ENCODE results near the gene TSPAN9.

TSPAN9 gene

DNA sequence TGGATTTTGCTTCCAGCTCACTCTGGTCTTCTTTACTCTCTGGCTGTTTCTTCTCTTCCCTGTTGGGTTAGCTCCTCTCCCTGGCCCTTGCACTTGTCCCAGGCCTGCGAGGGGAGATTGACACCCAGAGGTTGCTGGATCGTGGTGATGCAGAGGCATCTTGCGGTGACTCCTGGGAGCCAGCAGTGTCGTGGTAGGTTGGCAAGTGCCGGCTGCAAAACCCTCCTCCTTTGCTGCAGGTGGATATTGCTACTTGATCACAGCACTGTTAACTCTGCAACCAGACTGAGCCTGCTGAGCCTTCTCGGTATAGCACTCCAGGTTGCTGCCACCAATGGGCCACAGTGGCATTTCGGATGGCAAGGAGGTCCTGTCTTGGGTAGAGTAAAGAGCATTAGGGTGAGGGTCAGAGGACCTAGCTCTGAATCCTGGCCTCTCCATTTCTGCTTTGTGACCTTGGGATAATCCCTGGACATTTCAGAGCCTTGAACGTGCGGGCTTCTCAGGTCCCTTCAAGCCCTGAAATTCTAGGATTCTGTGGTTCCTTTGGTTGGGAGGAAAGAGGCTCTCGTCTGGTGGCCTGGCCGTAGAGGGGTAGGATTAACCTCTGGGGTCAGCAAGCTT is 87.4 kb downstream of the TSPAN9 start:
- DNase-seq (ENCODE audit: low spot score) = no peak

DNA sequence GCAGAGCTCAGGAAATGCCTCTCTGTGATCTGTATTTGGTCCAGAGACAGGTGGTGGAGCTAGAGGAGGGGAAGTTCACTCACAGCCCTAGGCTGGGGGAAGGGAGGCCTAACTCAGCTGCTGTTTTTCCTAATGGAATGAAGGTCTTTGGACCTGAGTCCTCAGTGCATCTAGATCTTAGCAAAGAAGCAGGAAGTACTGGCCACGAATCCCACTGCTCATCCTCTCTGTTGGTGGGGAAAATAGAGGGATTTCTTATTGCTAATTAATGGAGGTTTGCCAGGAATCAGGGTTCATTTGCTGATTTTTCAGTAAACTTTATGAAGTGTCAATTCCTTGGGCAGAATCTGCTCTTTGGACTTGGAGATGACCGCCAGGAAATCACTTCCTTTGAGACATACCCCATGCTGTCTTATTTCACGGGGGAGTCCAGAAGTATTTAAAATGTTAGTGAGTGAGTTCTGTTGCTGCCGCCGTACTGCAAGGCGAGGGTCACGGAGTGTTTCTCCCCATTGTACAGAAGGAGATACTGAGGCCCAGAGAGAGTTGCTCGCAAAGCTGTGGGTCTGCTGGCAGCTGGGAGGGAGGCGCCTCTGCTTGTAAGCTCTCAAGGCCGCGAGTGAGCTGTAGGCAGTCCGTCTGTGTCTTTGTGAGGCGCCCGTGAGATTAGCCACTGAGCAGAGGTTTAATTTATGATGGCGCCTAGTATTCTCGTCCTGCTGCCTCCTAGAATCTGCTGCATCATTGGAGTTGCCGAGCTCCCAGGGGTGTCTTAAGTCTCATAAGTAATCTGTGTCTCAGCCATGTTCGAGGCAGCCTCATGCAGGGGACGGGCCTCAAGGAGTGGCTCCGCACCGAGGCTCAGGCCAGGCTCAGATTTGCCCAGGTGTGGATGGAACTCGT is 88.2 kb downstream of the TSPAN9 start:
- no peak for DNase-seq (ENCODE audit: low spot score)

DNA sequence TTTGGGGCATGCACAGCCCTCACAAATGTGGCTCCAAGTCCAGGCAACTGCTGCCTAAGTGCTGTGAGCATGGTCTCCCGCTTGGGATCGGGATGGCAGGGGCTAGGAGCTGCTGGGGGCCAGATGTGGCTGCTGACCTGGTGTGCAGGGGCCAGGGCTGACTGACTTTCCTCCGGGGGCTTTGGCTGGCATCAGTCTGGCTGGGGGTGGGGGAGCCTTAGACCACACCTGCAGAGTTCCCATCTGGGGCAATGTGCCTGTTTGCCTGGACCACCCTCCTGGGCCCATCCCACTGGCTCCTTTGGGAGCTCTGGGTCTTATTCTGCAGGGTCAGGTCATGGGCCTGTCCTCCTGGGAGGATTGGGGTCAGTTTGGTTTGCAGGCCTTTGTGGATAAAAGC is 90.5 kb downstream of the TSPAN9 start:
- DNase-seq (ENCODE audit: low spot score) = no peak

DNA sequence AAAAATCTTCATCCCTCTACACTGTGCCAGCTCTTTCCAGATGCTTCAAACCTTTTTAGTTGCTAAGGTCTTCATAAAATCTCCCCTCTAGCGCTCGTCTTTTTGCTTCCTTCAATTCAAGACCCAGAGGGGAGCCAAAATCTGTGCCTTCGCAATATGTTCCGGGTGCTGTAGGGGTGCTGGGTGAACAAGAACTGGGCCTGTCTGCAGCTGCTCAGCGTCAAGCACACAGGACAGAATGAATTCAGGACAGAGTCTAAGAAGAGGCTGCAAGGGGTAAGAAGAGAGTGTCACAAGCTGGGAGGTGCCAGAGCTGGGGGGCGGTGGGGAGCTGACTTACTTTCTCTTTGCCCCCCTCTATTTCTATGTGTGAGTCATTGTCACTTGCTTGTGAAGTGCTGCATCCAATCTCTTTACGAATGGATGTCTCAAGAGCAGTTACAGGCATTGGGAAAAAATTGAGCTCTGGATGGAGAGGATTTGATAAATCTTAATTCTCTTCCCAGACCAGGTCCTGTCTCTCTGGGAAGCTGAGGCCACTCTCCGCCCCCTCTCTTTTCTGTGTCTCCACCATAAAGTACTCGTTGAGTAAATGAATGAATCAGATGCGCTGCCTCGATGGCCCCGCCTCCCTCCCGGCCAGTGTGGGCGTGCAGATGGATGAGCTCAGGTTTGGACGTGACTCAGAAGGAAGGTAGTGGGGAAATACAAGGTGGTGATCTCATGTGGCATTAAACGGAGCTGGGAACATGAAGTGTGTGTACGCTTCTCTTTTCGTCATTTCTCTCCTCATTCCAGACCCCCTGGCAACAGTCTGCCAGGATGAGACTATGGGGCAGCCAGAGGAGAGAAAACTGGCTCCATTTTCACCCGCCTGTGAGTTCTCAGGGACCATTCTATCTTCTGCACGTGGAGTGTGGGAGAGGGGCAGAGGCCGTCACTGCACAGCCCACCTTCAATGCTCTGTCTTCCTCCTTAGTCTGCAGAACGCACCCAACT is 91.3 kb downstream of the TSPAN9 start:
- no peak for DNase-seq (ENCODE audit: low spot score)

DNA sequence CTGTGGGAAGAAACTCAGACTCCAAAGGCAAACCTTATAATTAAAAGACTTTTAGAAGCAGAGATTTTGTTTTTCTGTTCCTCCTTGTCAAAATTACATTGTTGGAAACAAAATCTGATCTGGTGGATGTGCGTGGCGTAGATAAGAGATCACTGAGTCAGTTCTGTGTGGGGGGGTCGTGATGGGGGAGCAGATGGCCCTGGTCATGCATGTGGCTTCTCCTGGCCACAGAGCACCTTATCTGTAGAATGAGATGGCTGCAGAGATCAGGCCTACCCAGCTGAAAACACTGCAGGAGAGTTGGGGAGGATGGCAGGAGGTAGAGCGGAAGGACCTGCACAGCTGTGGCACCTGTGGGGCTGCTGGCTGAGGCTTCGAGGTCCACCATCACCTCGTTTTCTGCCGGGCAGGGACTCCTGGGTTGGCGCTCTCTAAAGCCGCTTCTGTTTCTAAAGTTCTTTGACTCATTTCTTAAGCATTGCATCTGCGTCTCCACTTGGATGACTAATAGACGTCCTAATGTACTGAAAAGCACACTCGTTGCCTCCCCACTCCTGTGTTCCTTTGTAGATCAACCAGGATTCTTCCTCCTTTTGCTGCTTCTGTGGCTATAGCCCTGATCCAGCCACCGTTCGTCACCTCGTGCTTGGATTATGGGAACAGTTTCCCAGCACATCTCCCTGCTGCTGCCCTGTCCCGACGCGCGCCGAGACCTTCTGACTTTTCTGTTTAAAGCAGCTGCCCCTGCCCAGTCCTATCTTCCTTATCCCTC is 93.4 kb downstream of the TSPAN9 start:
- no peak for DNase-seq (ENCODE audit: low spot score)

DNA sequence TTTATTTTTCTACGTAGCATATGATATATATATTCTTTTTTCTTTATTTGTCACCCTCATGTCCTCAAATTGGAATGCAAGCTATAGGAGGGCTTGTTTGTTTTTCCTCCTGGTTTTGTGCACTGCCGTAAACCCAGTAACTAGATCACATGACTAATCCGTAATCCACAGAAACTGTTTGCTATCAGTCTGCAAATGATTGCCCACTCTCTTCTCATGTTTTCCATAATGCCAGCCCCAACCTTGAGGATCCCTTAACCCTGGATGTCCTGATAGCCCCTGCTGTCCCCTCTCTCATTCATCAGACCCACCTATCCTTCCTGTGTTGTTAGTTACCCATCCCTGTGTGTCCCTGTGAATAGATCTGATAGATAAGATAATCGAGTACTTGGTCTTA is 94.0 kb downstream of the TSPAN9 start:
- DNase-seq (ENCODE audit: low spot score) = no peak

DNA sequence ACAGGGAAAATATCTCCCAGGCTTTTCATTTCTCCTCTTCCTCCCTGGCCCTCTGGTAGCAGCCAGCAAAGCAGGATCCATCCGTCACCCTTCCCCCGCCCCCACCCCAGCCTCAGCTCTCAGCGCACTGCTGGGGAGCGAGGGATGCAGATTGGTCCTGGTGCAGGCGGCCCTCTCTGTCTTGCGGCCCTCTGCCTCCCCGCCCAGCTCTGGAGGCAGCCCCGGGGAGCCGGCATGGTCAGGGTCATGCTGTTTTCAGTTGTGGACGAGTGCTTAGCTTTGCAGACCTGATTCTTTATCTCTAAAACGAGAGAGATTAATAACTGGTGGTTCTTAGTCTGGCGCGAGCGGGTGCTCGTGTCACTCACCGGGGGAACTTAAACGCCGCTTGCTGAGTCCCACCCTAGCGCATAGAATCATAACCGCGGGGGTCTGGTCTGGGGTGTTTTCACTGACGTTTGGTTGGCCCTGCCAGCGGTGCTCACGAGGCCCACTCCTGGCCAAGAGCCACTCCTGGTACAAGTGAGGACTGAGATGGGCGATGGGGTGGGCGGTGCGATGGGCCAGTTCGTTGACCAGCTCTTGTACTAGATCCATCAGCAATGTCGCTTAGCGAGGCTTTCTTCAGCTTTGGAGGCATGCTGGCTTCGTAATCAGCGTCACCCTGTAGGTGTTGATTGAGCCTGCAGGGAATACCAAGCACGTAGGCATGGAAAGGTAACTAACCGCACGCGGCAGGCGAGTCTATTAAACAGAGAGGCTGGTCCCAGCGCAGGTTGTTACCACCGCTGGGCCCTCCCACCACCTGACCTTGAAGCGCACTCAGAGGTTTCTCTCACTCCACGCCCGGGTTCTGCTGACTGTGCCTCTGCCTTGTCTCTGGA is 95.2 kb downstream of the TSPAN9 start:
- DNase-seq (ENCODE audit: low spot score) = no peak

DNA sequence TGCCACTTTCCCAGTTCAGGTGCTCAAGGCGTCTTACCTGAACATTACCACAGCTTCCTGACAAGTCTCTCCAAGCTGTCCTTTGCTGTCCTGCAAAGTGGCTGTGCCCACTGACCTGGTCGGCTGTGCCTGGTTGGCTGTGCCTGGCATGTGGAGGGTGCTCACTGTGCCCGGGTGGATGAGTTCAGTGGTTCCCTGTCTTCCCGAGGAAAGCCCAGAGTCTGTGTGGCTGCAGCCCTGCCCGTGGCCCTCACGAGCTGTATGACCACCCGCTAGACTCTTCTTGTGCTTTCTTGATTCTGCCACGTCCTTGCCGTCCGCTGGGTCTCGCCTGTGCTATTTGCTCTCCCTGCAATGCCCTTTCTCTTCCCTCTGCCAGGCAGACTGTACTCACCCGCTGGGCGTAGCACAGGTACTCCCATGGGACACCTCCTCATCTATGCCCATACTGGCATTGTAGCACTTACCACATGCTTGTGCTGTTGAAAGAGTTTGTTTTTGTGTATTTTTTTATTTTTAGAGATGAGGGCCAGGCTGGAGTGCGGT is 95.9 kb downstream of the TSPAN9 start:
- no peak for DNase-seq (ENCODE audit: low spot score)

DNA sequence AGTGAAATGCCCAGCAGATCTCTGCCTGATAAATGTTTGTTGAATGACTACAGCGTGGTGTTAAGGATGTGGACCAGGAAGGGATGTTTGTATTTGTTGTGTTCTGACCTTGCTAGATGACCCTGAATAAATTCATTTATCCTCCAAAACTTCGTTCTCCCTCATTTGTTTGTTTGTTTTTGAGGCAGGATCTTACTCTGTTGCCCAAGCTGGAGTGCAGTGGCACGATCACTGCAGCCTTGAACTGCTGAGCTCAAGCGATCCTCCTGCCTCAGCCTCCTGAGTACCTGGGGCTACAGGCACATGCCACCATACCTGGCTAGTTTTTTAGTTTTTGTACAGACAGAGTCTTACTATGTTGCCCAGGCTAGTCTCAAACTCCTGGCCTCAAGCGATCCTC is 96.7 kb downstream of the TSPAN9 start:
- DNase-seq (ENCODE audit: low spot score) = no peak

DNA sequence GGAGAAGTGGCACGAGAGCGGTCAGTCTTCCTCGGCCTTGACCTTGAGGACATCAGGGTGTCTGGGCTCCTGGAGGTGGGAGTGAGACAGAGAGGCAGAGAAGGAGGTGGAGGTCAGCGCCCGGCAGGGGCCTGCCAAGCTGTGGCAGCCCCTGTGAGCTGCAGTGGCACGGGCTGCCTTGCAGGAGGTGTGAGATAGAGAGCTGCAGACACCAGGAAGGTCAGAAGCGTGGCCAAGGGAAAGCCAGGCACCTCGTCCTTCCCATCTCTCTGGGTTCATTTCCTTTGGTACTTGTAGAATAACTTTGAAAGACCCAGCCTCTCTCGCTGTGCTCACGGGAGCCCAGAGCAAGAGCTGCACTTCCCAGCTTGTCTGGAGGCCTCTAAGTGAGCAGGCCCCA is 98.1 kb downstream of the TSPAN9 start:
- no peak for DNase-seq (ENCODE audit: low spot score)

DNA sequence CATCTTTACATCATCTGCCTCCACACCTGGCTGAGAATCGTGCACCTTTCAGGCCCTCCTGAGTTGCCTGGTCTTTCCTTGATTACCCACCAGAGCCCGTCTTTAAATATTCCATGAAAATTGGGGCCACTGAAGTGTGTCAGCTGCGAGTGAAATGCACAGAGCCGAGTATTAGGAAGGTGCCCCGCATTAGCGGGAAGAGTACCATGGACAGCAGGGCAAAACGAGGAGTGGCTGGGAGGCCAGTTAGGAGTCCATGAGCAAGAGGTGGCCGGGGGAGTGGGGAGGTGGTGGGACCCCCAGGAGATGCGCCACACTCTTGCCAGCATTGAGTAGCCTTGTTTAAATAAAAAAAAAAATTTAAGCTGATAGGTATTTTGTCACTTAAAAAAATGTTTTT is 99.6 kb downstream of the TSPAN9 start:
- DNase-seq (ENCODE audit: low spot score) = no peak

DNA sequence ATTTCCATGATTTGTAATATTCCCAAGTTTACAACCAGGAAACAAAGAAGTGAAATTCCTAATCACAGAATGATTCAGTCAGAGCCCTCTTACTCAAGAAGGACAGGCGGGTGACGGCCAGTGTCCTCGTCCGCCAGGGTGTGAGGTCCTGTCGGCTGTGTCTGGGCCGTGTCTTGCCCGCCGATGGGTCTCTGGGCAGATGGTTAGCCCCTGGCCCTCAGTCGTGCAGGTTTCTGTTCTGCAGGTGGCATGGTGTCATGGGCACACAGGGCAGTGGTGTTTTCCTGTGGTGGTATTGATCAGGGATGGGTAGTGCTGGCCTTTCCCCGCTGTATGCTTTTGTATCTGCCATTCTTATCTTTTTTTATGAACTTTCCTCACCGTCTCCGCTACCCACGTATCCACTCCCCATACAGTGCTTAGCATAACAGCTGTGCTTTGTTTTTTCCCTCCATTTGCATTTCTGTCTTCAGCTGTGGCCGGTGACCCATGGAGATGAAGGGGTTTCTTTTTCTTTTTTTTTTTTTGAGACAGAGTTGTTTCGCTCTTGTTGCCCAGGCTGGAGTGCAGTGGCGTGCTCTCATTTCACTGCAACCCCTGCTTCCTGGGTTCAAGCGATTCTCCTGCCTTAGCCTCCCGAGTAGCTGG is 100.7 kb downstream of the TSPAN9 start:
- no peak for DNase-seq (ENCODE audit: low spot score)

DNA sequence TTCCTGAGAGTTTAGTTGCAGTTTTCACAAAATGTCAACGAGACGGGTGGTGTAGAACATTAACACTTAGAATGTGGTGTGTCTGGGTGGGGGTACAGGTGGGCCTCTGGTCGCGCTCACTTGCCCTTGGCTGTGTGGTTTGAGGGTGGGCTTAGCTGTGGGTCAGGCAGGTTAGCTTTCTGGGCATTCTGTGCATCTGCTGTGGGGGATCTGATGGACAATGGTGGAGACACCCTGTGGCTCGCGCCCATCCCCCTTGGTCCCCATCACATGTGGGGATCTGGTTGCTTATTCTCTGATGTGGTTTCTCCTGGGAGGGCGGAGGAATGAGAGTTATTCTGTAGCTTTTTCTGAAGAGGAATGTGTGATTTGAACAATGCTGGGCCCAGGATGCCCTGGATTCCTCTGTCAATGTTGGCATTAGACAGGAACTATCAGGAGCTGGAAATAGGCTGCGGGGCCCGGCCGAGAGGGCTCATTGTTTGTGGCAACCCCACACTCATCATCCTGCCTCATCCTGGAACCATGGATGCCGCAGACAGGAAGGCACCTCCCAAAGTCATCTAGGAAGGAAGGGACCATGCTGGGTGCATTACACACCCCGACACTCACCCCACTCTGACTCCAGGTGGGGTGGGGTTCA is 101.6 kb downstream of the TSPAN9 start:
- no peak for DNase-seq (ENCODE audit: low spot score)

DNA sequence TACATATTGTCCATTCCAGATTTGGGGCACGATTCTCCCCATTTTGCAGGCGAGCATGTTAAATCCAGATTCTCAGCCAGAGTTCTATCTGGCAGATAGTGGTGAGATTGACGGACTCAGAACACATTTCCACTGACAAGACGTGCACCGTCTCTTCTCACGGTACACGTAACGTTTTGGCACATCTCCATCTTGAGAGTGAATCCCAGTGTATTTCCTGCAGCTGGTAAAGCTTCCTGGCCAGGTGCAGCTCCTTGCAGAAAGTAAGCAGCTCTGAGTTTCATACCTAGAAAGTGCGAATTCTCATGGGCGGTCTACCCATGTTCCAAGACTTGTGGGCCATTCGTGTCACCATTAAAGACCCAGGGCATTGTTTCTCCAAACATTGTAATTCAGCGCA is 102.6 kb downstream of the TSPAN9 start:
- no peak for DNase-seq (ENCODE audit: low spot score)

DNA sequence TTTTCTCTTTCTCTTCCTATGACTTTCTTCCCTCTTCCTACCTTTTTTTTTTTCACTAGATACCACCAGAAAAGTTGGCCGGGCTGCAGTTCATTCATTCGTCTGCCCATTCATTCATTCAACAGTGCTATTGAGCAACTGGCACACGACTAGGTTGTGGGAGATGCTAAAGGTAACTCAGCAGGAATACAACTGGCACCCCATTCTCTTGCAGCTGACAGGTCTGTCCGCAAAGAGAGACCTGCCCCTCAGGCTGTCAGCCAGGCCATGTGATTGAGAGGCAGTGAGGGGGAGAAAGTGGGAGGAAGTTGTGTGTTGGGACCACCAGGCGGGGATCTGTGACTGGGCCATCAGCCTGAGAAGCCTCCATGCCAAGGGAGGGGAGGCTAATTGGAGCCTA is 105.2 kb downstream of the TSPAN9 start:
- no peak for DNase-seq (ENCODE audit: low spot score)

DNA sequence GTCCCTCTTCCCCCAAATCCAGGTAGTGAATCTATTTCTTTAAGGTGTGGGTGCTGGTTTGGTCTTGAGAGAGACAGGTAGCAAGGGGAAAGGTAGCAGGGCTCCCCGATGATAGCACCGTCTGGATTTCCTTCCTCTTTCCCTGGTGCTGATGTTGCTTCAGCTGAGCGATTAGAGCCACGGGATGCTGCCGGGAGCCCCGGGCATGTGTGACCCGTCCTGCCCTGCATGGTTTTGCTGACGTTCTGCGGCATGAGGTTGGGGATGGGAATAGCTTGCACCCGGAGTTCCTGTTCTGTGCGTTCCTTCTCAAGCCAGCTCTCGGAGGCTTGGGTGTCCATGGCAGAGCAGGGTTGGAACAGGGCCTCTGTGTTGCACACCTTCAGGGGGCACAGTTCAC is 107.3 kb downstream of the TSPAN9 start:
- no peak for DNase-seq (ENCODE audit: low spot score)

DNA sequence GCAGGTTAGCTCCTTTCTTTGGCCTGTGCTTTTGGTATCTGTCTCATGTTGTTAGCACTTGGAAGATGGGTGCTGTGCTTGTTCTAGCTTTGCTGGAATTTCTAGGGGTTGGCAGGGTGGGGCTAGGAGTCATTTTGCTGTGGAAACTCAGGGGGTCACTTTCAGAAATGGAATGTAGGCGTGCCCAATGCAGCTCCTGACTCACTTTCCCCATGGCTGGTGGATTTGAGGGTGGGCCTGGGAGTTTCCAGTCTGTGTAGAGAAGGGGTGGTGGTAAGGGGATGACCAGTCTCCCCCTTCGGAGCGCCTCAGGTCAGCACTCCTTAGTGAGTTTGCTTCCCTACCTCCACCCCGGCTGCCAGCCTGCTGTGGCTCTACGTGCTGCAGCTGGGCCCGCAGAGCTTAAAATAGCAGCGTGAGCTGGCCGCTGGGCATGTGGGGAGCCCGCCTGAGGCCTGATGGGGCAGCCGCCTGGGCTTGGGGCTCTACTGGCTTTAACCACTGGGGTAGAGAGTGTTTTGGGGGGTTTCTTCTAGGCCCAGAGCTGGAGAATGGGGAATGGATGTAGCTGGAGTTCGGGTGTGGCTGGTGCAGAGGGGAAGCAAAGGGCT is 108.2 kb downstream of the TSPAN9 start:
- DNase-seq (ENCODE audit: low spot score) = no peak

DNA sequence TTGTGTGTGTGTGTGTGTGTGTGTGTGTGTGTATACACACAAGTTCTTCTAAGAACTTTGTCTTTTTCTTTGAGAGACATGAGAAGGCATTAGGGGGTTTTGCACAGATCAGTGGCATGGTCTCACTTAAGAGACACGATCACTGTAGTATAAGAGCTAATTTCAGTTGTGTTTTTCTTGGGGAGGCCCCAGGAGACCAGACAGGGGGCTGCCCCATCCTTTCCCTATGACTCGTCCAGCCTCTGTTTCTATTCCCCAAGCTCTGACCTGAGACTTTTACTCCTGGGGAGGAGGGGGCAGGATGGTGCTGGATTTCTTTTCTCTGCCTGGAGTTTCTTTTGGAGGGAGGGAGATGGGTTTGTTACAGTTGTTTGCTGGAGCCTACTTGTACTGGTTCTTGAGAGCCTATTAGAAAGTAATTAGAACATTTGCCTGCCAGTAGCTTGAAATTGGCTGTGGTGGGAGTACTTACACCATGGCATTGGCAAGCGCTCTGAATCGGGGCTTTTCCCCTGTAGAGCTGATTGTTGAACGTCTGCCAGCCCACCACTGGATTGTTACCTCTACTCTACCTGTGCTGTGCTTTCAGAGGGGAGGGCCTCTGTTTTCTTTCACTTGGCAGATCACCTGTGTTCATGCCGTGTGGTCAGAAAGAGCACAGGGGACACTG is 109.5 kb downstream of the TSPAN9 start:
- DNase-seq (ENCODE audit: low spot score) = no peak
